ENCODE measurements around the gene CDKAL1. TPM values are rescaled to one million over a fixed set of nuclear protein-coding genes. Genes with fewer than 3 reads are reported as not detected.

The CDKAL1 gene
- total and polyA plus RNA-seq, 8 donors: 3.4 to 36.7 (median 10.4) TPM

GRCh38 chr6:21071780-21072468 lies 537.7 kb downstream of the CDKAL1 start:
- no peak for DNase-seq
- Histone ChIP-seq H3K36me3 (peaks cover 0 to 11% (median under 1%) of the 10 kb centered on the region in 4 donors), H3K27me3 (no peaks in the 10 kb centered on the region), H3K4me3 (no peak overlapping the region), H3K27ac (no peak overlapping the region), H3K9me3 (peaks cover 0 to 15% (median 5%) of the 10 kb centered on the region in 4 donors), H3K4me1 (no peaks in the 10 kb centered on the region)
- 85 to 93% (median 87%) methylated on average over 8 of the region's 8 CpGs for WGBS, 5 donors
- intact Hi-C loops (cut with DNase I; ENCODE audit: low total_unique reads): no loop called here
- TF ChIP-seq, protein P1, sequence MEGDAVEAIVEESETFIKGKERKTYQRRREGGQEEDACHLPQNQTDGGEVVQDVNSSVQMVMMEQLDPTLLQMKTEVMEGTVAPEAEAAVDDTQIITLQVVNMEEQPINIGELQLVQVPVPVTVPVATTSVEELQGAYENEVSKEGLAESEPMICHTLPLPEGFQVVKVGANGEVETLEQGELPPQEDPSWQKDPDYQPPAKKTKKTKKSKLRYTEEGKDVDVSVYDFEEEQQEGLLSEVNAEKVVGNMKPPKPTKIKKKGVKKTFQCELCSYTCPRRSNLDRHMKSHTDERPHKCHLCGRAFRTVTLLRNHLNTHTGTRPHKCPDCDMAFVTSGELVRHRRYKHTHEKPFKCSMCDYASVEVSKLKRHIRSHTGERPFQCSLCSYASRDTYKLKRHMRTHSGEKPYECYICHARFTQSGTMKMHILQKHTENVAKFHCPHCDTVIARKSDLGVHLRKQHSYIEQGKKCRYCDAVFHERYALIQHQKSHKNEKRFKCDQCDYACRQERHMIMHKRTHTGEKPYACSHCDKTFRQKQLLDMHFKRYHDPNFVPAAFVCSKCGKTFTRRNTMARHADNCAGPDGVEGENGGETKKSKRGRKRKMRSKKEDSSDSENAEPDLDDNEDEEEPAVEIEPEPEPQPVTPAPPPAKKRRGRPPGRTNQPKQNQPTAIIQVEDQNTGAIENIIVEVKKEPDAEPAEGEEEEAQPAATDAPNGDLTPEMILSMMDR (IDR thresholded peaks at IDR 0.05): no peak
- TF ChIP-seq POLR2AphosphoS5 (IDR thresholded peaks at IDR 0.05): no peak
- no peak for TF ChIP-seq EP300 (IDR thresholded peaks at IDR 0.05)
- TF ChIP-seq POLR2A (IDR thresholded peaks at IDR 0.05): no peak

DNA sequence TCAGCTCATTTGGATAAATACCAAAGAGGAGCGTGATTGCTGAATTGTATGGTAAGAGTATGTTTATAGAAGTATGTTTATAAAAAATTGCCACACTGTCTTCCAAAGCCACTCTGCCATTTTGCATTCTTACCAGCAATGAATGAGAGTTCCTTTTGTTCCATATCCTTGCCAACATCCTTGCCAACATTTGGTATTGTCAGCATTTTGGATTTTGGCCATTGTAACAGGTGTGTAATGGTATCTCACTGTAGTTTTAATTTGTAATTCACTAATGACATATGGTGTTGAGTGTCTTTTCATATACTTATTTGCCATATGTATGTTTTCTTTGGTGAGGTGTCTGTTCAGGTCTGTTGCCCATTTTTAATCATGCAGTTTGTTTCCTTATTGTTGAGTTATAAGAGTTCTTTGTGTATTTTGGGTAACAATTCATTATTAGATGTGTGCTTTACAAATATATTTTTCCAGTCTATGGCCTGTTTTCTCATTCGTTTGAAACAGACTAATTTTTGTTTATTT lies 539.1 kb downstream of the CDKAL1 start:
- TF ChIP-seq POLR2A (IDR thresholded peaks at IDR 0.05): no peak
- no peak for TF ChIP-seq POLR2AphosphoS5 (IDR thresholded peaks at IDR 0.05)
- TF ChIP-seq EP300 (IDR thresholded peaks at IDR 0.05): no peak
- TF ChIP-seq, protein P1 (IDR thresholded peaks at IDR 0.05): no peak
- Histone ChIP-seq H3K4me1 (no peaks in the 10 kb centered on the region), H3K9me3 (peaks cover 0 to 15% (median 5%) of the 10 kb centered on the region in 4 donors), H3K4me3 (no peak overlapping the region), H3K27ac (no peak overlapping the region), H3K27me3 (no peaks in the 10 kb centered on the region), H3K36me3 (peaks cover 0 to 5% (median 0%) of the 10 kb centered on the region in 4 donors)
- 77 to 93% (median 87%) methylated on average over 2 of the region's 2 CpGs for WGBS, 5 donors
- intact Hi-C loops (cut with DNase I; ENCODE audit: low total_unique reads): no loop called here
- DNase-seq: no peak

GRCh38 chr6:21074484-21074883 lies 540.2 kb downstream of the CDKAL1 start:
- WGBS, 5 donors: 95 to 100% (median 98%) methylated on average over 1 of the region's 1 CpG
- Histone ChIP-seq H3K4me1 (peaks cover 0 to 5% (median 0%) of the 10 kb centered on the region in 4 donors), H3K27me3 (no peaks in the 10 kb centered on the region), H3K27ac (no peak overlapping the region), H3K36me3 (peaks cover 0 to 5% (median 0%) of the 10 kb centered on the region in 4 donors), H3K4me3 (no peak overlapping the region), H3K9me3 (peaks cover 0 to 15% (median 5%) of the 10 kb centered on the region in 4 donors)
- intact Hi-C loops (cut with DNase I; ENCODE audit: low total_unique reads): no loop called here
- DNase-seq: no peak
- TF ChIP-seq POLR2AphosphoS5 (IDR thresholded peaks at IDR 0.05) (no peak), EP300 (IDR thresholded peaks at IDR 0.05) (no peak), POLR2A (IDR thresholded peaks at IDR 0.05) (no peak)
- TF ChIP-seq, protein P1 (IDR thresholded peaks at IDR 0.05): no peak

DNA sequence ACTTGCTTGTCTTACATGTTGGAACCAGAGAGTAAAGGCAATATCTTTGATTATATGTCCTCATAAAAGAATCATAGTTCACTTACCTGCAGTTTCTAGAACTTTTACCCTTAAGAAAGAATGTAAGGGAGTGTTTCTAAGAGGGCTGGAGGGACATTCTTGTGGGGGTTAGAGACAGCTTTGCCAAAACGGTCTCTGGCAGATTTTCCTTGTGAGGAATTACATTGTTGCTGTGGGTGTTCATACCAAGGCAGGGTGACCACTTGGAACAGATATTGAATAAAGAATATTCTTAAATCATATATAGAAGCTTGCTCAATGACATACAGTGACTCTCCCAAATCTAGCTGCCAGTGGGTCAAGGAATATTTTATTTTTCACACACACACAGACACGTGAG lies 541.7 kb downstream of the CDKAL1 start:
- Histone ChIP-seq H3K27me3 (no peaks in the 10 kb centered on the region), H3K4me3 (no peak overlapping the region), H3K36me3 (peaks cover 0 to 5% (median 0%) of the 10 kb centered on the region in 4 donors), H3K27ac (no peak overlapping the region), H3K4me1 (peaks cover 0 to 6% (median 0%) of the 10 kb centered on the region in 4 donors), H3K9me3 (peaks cover 0 to 15% (median 5%) of the 10 kb centered on the region in 4 donors)
- 91 to 99% (median 95%) methylated on average over 2 of the region's 2 CpGs for WGBS, 5 donors
- intact Hi-C loops (cut with DNase I; ENCODE audit: low total_unique reads): no loop called here
- no peak for TF ChIP-seq POLR2AphosphoS5 (IDR thresholded peaks at IDR 0.05)
- TF ChIP-seq EP300 (IDR thresholded peaks at IDR 0.05): no peak
- no peak for TF ChIP-seq POLR2A (IDR thresholded peaks at IDR 0.05)
- TF ChIP-seq, protein P1 (IDR thresholded peaks at IDR 0.05): no peak
- DNase-seq: no peak
